GM18867 (cell line): Measurements from ENCODE around the gene FAM234A.
"Not testable (repeated sequence)": the region's sequence is repeated elsewhere in the genome, so short reads cannot be mapped to it uniquely, and the experiment has no call there.

Source experiments
- ATAC-seq: cut with Tn5 transposase; IDR thresholded peaks from one replicate; pipeline ENCODE4 v1.9.1; 2021; ENCODE audit warnings: mild to moderate bottlenecking, moderate library complexity; ENCODE audit not compliant: unreplicated experiment

FAM234A gene

GRCh38 chr16:229731-230281 is 4.8 kb upstream of the FAM234A start:
- no peak for ATAC-seq

DNA sequence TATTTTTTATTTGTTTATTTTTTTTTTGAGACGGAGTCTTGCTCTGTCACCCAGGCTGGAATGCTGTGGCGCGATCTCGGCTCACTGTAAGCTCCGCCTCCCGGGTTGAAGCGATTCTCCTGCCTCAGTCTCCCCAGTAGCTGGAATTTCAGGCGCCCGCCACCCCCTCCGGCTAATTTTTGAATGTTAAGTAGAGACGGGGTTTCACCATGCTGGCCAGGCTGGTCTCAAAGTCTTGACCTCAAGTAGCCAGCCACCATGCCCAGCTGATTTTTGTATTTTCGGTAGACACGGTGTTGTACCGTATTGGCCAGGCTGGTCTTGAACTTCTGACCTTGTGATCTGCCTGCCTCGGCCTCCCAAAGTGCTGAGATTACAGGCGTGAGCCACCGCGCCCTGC is 4.3 kb upstream of the FAM234A start:
- ATAC-seq: not testable (repeated sequence)

GRCh38 chr16:230949-231348 is 3.7 kb upstream of the FAM234A start:
- no peak for ATAC-seq

DNA sequence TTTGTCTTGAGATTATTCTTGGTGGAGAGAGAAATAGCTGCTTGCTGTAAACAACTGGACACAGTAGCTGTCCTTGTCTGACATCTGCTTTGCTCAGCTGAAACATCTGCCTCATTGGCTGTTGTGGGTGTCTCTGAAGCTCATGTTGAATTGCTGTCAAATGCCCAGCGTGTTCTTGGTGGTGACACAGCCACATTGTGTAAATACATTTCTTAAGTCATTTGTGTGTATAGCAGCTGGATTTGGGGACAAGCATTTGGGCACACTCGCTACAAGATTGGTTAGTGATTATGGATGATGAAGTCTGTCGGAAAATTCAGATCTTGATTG is 5.3 kb downstream of the FAM234A start:
- ATAC-seq: no peak

GRCh38 chr16:240559-240958 is 5.9 kb downstream of the FAM234A start:
- no peak for ATAC-seq

DNA sequence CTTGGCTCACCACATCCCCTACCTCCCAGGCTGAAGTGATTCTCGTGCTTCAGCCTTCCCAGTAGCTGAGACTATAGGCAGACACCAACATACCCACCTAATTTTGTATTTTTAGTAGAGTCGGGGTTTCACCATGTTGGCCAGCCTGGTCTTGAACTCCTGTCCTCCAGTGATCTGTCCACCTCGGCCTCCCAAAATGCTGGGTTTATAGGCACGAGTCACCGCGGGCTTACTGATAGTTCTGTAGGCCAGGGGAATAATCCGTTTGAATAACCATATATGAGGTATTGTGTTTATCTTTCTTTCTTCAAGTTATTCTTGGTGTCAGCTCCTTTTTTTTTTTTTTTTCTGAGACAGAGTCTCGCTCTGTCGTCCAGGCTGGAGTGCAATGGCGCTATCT is 7.7 kb downstream of the FAM234A start:
- no peak for ATAC-seq

DNA sequence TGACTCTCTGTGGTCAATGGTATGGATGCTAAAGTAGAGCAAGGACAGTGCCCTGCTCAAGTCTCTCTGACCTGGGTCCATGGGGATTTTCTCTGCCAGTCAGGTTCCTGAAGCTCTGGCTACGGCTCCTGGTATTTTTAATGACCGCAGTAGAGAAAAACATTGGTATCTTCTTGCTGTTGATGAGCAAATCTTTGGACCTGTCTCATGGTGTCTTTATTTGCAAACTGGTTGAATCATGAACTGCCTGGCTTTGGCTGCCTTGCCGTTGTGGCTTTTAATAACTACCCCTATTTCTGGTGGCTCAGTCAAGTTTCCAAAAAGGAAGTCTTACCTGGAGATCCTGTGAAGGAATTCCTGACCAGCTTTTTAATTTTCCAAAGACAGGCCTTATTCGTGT is 8.7 kb downstream of the FAM234A start:
- no peak for ATAC-seq

DNA sequence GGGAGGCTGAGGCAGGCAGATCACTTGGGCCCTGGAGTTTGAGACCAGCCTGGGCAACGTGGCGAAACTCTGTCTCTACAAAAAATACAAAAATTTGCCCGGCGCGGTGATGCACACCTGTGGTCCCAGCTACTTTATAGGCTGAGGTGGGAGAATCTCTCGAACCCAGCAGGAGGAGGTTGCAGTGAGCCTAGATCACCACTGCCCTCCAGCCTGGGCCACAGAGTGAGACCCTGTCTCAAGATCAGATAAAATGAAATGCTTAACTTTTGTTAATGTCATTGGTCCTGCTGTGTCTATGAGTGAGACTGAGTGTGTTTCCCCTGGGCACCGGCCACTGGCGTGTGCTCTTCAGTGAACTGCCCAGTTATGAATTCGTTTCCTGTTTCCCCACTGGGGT is 10.5 kb downstream of the FAM234A start:
- ATAC-seq: no peak

- no peak for ATAC-seq
Measured at GRCh38 chr16:247027-247426, 12.4 kb downstream of the FAM234A start.

DNA sequence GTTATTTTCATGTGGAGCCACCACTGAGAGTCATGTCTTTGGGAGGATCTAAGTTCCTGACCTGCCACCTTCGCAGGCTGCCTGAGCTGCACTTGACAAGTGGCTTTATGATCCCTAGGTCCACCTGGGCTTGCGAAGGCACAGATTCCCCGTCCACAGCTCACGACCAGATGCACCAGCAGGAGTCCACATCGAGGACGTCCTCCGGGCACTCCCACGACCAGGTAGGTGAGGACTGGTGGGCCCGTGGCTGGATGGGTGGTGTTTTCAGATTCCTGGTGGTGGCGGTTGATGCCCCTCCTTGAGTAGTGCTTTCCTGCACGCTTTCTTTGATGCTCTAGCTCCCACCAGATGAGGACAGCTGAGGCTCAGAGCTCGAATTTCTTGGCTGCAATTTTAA is 14.8 kb downstream of the FAM234A start:
- no peak for ATAC-seq

DNA sequence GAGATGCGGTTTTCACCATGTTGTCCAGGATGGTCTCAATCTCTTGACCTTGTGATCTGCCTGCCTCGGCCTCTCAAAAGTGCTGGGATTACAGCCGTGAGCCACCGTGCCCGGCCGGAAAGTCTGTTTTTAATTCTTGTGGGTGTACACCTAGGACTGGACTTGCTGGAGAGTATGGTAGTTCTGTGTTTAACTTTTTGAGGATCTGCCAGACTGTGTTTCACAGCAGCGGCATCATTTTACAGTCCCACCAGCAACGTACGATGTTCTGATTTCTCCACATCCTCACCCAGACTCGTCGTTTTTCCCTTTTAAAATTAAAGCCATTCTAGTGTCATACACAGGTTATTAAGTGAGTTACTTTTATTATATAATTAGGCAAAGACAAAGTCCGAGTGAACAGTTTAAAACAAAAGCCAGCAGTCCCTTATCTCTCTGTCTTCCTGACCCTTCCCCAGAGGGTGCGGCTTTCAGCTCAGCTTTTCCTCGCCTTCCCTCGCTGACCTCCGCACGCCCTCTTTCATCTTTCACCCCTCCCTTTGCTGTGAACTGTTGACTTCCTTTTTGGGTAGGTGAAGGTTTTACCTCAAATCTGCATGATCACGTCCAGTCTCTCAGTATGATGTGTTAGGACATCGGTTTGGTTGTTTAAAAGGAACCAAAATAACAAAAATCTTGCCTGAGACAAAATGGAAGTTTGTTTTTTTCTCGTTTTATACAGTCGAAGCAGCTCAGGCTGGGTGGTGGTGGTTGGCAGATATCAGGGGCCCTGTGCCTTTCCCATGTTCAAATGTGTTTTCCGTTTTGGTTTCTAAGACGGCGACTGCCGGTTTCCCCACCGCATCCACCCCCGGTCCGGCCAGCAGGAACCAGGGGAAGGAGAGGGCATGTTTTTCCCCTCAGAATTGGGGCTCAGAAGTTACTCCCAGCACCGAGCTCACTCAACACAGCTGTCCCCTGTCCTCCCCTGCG is 18.0 kb downstream of the FAM234A start:
- ATAC-seq: no peak

- ATAC-seq: no peak
Measured at GRCh38 chr16:253833-254232, 19.2 kb downstream of the FAM234A start.

- ATAC-seq: no peak
Measured at GRCh38 chr16:254461-254860, 19.8 kb downstream of the FAM234A start.

DNA sequence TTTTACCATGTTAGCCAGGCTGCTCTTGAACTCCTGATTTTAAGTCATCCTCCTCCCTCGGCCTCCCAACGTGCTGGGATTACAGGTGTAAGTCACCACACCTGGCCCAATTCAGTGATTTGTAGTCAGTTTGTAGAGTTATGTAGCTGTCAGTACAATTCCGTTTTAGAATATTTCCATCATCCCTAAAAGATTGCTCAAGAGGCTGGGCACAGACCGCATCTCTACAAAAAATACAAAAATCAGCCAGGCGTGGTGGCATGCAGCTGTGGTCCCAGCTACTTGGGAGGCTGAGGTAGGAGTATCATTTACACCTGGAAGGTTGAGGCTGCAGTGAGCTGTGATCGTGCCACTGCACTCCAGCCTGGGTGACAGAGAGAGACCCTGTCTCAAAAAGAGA is 20.6 kb downstream of the FAM234A start:
- ATAC-seq: no peak

DNA sequence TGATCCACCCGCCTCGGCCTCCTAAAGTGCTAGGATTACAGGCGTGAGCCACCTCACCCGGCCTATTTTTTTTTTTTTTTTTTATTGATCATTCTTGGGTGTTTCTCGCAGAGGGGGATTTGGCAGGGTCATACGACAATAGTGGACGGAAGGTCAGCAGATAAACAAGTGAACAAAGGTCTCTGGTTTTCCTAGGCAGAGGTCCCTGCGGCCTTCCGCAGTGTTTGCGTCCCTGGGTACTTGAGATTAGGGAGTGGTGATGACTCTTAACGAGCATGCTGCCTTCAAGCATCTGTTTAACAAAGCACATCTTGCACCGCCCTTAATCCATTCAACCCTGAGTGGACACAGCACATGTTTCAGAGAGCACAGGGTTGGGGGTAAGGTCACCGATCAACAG is 23.5 kb downstream of the FAM234A start:
- not testable (repeated sequence) for ATAC-seq

- no peak for ATAC-seq
Measured at GRCh38 chr16:259226-259625, 24.6 kb downstream of the FAM234A start.

GRCh38 chr16:259814-260253 is 25.2 kb downstream of the FAM234A start:
- ATAC-seq: no peak

GRCh38 chr16:260326-260725 is 25.7 kb downstream of the FAM234A start:
- ATAC-seq: no peak

- no peak for ATAC-seq
Measured at GRCh38 chr16:261031-261691, 26.5 kb downstream of the FAM234A start.

DNA sequence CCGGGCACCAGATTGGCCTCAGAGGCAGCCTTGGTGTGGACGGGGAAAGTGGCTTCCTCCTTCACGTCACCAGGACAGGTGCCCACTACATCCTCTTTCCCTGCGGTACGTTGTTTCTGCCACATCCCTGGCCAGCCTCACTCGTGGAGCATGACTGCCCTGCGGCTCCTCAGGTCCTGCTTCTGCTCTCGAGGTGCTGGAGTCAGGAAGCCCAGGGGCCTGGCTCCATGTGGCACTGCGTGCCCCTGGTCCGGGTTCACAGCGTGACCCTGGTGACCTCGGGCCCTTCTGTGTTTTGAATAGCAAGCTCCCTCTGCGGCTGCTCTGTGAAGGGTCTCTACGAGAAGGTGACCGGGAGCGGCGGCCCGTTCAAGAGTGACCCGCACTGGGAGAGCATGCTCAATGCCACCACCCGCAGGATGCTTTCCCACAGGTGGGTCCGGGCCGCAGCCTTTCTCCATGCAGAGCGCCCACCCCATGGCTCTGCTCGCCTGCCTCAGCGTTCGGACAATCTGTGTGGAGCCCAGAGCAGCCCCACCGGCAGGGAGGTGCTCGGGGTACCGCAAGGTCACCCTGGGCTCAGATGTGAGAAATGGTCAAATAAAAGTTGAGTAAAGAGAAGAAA is 27.6 kb downstream of the FAM234A start:
- ATAC-seq: no peak

DNA sequence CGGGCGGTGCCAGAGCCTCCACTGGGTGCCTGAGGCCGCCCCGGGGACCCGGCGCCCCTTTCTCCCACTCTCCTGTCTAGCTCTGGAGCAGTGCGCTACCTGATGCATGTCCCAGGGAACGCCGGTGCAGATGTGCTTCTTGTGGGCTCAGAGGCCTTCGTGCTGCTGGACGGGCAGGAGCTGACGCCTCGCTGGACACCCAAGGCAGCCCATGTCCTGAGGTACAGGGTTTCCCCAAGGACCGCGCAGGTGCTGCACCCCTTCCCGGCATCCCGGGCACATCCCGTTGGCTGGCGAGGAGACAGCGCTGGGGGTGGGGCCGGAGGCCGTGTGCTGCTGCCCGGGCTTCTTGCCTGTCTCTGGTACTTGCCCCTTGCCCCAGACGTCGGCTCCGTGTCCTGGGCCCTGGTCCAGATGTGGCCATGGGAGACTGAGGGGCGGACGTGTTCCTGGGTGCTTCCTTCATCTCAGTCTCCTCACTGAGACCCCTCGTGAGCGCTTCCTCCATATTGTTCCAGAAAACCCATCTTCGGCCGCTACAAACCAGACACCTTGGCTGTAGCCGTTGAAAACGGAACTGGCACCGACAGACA is 28.7 kb downstream of the FAM234A start:
- no peak for ATAC-seq
